Measurements from ENCODE around the gene BSCL2.

The BSCL2 gene

DNA sequence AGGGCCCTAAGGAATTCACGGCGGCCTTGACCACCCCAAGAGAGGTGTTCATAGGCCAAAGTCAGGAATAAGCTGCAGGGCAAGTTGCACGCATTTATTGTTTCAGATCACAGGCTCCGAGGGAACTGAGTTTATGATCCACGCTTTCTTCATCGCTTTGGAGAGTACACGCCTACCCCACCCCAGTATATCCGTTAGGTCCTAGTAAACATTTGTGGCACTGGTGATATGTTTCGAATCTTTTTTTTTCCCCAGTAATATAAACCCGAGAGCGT lies 61.6 kb downstream of the BSCL2 start:
- peak overlapping the region; percentile 76 for H3K4me3 ChIP-seq (ENCODE audit: low read depth, low read length)
- DNase-seq (ENCODE audit: low read depth) = no peak
- TF ChIP-seq, protein P1, sequence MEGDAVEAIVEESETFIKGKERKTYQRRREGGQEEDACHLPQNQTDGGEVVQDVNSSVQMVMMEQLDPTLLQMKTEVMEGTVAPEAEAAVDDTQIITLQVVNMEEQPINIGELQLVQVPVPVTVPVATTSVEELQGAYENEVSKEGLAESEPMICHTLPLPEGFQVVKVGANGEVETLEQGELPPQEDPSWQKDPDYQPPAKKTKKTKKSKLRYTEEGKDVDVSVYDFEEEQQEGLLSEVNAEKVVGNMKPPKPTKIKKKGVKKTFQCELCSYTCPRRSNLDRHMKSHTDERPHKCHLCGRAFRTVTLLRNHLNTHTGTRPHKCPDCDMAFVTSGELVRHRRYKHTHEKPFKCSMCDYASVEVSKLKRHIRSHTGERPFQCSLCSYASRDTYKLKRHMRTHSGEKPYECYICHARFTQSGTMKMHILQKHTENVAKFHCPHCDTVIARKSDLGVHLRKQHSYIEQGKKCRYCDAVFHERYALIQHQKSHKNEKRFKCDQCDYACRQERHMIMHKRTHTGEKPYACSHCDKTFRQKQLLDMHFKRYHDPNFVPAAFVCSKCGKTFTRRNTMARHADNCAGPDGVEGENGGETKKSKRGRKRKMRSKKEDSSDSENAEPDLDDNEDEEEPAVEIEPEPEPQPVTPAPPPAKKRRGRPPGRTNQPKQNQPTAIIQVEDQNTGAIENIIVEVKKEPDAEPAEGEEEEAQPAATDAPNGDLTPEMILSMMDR (IDR thresholded peaks at IDR 0.05; ENCODE audit: low read depth, low read length, missing control alignments) = no peak

DNA sequence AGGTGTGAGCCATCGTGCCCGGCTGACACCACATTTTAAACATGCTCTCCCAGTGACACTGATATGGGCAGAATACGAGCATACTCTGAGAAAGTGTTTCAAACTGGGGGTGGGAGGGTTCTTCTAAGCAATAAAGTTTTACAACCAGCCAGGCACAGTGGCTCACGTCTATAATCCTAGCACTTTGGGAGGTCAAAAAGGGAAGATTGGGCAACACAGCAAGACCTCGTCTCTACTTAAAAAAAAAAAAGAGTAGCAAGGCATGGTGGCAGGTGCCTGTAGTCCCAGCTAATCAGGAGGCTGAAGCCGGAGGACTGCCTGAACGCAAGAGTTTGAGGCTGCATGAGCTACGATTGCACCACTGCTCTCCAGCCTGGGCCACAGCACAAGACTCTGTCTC lies 63.0 kb downstream of the BSCL2 start:
- TF ChIP-seq, protein P1 (IDR thresholded peaks at IDR 0.05; ENCODE audit: low read depth, low read length, missing control alignments) = no peak
- H3K4me3 ChIP-seq (ENCODE audit: low read depth, low read length) = no peak overlapping the region
- no peak for DNase-seq (ENCODE audit: low read depth)

Data from GM12864 (cell line).